ENCODE results near the gene RRAGD.

DNA sequence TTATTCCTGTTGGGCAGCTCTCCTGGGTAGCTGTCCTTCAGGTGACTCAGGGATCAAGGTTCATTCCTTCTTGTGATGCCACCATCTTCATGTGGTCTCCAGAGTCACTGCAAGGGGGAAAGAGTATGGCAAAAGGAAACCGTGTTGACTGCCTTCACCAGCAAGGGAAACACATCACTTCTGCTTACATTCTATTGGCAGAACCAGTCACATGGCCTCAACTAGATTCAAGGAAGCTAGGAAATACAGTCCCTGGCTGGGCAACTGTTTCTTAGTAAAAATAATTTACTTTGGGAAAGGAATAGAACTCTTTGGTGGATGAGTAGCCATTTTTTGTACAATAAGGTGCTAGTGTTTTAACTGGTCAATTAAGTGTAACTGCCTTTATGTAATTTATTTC, 26.2 kb upstream of the RRAGD start:
- TF ChIP-seq EP300 (IDR thresholded peaks at IDR 0.05) = no peak
- TF ChIP-seq, protein P1, sequence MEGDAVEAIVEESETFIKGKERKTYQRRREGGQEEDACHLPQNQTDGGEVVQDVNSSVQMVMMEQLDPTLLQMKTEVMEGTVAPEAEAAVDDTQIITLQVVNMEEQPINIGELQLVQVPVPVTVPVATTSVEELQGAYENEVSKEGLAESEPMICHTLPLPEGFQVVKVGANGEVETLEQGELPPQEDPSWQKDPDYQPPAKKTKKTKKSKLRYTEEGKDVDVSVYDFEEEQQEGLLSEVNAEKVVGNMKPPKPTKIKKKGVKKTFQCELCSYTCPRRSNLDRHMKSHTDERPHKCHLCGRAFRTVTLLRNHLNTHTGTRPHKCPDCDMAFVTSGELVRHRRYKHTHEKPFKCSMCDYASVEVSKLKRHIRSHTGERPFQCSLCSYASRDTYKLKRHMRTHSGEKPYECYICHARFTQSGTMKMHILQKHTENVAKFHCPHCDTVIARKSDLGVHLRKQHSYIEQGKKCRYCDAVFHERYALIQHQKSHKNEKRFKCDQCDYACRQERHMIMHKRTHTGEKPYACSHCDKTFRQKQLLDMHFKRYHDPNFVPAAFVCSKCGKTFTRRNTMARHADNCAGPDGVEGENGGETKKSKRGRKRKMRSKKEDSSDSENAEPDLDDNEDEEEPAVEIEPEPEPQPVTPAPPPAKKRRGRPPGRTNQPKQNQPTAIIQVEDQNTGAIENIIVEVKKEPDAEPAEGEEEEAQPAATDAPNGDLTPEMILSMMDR (IDR thresholded peaks at IDR 0.05) = no peak
- no peak for TF ChIP-seq POLR2A (IDR thresholded peaks at IDR 0.05)

Data from sigmoid colon (tissue), 4 donors.